HUDEP-2 (cell line): ENCODE measurements around the gene CHGA.

Source experiments
- DNase-seq, 76 experiments: peaks; one replicate each; lab custom pipeline; 2025; ENCODE audit not compliant: unreplicated experiment in 76 of 76; lab: John Stamatoyannopoulos, UW

CHGA gene

DNA sequence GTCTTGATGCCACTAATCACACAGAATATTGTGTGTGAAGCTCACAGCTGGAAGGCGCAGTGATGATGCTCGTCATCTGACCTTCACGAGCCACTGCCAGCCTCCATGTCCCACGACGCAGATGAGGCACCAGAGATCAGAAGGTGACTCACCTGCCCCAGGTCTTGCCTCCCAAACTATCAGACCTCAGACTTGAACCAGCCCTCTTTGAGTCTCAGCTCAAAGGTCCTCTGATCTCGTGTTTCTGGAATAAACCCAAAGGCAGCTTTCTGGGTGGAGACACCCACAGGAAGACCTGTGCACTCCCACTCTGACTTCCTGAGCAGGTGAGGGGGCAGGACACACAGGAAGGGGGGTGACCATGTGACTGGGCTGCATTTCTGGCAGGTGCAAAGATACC lies 19.6 kb upstream of the CHGA start:
- no peak for DNase-seq

DNA sequence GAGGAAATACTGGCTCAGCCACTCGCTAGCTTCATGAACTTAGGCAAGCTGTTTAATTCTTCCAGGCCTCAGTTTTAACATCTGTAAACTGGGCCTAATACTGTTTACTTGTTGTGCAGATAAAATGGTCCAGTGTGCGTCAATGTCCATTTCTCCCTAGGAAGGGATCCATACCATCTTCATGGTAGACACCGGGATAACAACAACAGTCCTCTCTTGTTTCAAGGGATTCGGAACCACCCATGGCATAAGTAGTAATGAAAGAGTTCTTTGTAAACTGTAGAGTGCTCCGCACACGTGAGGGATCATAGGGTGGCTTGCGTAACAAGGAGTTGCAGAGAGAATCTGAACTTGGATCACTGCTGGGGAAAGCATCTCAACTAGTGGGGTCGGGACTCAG lies 17.3 kb upstream of the CHGA start:
- DNase-seq = no peak

DNA sequence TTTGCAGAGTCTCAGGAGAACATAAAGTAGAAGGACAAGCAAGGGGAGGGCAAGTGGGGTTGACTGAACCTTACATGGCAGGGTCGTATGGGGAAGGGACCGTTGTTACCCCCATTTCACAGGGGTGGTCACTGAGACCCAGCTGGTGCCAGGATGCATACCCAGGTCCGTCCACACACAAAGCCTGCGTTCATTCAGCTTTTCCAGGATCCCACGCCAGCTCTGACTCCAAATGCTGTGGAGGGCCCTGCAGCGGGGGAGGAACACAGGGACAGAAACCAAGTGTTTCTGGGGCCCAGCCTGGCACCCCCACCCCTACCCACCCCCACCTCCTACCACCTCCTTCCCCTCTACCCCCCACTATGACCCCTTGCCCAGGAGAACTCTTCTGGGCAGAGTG lies 16.5 kb upstream of the CHGA start:
- no peak for DNase-seq

DNA sequence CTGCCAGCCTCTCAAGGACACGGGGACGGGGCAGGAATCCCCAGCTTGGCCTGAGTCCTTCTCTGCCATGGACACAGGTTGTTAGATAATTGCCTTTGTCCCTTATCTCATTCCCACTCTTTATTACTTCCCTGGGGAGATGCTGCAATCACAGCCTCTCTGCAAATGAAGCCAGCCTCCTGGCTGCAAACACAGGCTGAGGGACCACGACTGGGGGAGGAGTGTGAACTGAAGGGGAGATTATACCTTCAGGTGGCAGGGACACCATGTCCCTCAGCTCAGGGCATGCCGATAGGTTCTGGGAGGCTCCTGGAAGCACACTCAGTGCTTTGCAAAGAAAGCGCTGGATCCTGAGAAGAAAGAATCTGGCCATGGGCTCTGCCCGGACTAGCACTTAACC lies 16.1 kb upstream of the CHGA start:
- no peak for DNase-seq

DNA sequence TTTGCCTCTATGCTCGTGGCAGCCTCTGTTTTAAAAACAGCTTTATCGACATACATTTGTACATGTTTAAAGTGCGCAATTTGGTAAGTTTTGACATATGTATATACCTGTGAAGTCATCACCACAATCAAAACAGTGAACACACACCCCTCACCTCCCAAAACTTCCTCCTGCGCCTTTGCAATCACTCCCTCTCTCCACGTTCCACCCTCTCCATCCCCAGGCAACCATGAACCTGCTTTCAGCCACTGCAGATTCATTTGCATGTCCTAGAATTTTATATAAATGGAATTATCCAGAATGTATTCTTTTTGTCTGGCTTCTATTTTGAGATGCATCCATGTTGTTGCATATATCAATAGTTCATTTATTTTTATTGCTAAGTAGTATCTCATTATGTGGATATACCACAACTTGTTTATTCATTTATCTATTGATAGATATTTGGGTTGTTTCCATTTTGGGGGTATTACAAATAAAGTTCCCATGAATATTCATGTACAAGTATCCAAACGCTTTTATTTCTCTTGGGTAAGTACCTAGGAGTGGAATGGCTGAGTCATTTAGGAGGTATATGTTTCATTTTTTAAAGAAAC lies 15.5 kb upstream of the CHGA start:
- no peak for DNase-seq

DNA sequence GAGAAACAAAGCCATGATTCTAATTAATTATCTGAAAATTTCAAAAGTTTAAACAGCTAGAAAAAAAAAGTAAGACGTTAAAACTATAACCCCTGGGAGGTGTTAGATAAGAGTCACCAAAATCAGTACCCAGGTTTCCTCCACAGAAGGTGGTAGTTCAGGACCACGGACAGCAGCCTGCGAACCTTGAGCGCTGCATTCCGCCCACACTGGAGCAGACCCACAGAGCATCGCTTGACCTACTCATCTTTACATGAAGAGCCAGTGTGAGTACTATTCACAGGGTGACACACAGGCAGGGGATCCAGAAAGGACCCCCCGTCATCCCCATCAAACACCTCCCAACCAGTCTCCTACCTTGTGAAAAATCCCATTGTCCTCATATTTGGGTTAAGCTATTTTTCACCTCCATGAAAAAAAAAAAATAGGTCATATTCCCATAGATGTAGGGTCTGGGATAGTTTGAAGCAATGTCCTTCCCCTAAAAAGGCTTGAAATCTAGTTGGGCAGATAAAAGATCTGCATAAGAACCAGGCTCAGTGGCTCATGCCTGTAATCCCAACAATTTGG lies 8.8 kb upstream of the CHGA start:
- peak in 30 of 76 experiments; percentile 2 to 52 (median 12) for DNase-seq

DNA sequence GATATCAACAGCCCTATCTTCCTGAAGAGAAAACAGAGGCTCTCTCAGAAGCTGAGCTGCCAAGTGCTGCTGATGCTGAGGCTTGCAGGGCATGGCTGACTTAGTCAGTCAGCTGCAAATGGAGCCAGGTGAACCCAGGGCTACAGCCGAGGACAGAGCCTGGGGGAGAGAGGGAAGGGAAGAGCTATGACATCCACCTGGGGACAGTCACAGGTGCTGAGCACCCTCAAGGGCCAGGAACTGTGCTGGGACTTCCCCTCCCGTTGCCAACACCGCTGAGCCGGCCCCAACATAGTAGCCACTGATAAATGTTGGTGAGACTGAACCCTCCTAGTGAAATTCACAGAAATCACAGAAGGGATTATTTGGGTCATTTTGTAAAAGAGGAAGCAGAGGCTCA lies 6.7 kb upstream of the CHGA start:
- no peak for DNase-seq

DNA sequence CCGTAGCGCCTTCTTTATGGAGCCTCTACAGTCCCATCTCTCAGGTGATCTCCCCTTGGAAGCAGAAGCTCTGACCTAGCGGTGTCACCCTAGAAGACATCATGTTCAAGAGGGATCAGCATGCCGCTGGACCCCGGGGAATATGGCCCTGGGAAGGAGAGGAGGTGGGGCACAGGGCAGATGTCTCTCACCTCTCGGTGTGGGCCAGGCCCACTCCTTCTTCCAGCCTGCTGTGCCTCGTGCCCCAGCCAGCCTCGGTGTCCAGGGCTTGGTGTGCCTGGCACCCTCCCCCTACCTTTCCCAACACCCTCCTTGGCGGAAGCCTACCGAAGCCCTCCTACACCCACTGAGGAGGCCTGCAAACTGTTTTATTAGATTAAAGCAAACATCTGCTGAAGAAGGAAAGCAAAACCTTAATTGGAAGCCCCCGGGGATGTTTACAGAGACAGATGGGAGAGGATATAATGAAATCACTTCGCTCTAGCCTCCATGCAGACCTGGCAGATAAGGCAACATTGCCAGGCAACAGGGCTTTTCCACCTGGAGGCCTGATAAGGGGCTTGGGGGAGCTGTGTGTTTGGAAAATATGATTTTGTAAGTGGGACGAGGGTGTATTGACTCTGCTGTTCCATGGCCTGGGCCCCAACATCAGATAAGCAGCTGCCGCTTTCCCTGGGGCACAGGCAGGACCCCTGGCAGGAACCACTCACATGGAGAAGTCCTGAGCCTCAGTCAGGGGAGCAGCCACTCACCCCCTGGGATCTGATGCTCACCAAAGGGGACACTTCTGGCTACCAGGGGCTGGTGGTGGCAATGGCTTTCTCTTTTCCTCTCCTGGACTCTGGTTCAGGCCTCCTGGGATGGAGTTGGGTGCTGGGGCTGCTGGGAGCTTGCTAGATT lies 5.7 kb upstream of the CHGA start:
- no peak for DNase-seq

DNA sequence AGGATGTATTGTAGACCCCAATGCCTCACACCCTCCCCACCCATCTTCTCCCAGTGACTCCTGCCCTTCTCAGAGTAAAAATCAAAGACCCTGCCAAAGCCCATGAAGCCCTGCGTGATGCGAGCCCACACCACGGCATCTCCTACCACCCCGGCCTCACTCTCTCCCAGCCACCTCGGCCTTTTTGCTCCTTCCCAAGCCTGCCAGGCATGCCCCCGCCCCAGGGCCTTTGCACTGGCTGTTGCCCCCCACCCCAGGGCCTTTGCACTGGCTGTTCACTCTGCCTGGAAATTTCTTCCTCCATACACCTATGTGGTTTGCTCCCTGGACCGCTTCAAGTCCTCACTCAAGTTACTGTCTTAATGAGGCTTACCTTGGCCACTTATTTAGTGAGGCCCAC lies 5.0 kb upstream of the CHGA start:
- no peak for DNase-seq

DNA sequence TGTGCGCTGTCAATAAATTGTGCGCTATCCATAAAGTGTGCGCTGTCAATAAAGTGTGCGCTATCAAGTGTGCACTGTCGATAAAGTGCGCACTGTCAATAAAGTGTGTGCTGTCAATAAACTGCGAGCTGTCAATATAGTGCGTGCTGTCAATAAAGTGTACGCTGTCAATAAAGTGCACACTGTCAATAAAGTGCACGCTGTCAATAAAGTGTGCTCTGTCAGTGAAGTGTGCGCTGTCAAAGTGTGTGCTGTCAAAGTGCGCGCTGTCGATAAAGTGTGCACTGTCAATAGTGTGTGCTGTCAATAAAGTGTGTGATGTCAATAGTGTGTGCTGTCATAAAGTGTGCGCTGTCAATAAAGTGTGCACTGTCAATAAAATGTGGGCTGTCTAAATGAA lies 2.9 kb upstream of the CHGA start:
- DNase-seq = no peak

DNA sequence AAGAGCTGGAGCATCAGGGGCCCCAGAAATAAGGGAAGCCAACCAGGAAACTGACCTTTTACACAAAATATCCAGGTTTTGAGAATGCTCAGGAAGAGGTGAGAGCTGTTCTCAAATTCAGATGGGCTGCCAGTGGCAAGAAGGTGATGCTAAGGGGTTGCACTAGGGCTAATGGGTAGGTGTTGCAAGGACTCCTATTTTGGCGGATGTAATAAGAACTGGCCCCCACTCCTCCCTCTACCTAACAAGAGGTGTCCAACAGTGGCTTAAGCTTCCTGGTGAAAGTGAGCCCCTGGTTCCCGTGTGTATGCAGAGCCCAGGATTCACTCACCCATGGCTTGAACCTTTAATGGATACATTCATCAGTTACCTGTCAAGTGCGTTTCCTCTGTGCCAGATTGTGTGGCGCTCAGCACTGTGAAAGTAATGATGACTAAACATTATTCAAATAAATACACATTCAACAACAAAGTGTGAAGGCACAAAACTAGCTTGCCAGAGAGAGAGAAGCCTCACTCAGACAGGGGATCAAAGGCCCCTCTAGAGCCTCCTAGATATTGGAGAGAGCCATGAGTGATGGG lies 705 bp upstream of the CHGA start:
- DNase-seq = no peak

DNA sequence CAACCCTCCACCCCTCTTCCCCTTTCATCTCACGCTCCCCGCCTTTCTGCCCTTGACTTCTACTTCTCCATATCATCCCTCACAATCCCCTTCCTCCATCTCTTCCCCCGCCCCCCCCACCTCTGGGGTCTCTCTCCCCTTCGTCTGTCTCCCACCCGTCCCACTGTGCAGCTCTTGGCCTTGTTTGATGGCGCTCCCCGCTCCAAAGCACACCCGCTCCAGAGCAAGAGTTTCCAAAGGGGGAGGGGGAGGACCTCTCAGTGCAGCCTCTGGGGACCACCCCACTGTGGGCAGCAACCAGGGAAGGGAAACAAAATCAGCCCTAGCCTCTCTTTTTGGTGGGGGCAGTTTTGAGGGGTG lies 774 bp downstream of the CHGA start:
- no peak for DNase-seq

DNA sequence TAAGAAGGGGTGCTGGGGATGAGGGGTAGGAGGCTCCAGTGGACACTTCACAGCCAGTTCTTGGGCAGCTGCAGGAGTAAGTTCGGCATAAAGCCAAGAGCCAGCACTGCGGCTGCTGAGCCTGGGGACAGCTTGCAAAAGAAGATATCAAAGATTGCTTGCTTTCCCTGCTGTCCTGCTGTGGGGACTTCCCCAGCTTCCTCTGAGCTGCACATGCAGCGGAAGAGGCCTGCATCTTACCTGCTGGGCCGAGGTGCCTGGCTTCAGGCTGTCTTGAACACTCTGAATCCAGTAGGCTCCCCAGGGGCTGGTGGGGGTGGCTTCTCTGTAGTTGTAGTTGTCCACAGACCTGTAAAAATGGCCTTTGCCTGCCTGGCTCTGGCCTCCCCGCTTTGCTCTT lies 1.3 kb downstream of the CHGA start:
- no peak for DNase-seq

DNA sequence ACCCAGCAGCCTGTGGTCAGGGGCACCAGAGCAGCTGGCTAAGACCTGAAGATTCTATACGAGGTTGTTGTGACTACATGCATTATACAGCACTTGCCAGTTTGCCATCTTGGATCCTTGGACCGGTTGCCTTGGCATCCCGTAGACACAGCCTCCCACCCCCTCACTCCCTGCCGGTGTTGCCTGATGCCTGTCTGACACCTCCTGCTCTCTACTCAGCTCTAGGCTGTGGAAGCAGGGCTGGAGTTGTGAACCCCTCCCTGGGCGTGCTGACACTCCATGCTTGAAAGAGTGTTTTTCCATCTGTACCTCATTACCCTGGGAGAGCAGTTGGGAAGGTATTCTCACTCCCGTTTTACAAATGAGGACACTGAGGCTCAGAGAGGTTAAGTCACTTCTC lies 2.5 kb downstream of the CHGA start:
- DNase-seq = no peak

DNA sequence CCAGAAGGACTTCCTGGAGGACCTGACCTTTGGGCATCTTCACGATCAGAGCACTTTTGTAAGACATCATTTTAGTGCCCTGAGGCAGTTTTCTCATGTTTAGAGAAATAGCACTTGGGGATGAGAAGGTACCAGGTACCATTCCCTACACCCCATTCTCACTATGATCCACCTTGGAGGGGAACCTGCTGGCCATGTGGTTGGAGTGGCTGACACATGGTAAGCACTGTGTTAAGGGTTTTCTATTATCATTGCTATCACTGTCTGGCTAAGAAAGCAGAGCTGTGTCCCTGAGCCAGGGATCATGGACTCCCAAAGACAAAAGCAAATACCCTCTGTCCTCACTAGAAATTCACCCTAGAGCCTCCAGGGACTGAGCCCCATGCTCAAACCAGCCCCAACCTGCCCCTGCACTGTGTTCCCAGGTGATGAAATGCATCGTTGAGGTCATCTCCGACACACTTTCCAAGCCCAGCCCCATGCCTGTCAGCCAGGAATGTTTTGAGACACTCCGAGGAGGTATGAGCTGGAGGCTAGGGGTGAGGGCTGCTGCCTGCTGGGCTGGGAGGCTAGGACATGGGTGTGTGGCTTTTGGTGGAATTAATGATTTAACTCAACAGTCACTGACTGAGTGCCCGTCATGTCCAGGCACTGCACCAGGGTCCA lies 3.4 kb downstream of the CHGA start:
- DNase-seq = no peak

DNA sequence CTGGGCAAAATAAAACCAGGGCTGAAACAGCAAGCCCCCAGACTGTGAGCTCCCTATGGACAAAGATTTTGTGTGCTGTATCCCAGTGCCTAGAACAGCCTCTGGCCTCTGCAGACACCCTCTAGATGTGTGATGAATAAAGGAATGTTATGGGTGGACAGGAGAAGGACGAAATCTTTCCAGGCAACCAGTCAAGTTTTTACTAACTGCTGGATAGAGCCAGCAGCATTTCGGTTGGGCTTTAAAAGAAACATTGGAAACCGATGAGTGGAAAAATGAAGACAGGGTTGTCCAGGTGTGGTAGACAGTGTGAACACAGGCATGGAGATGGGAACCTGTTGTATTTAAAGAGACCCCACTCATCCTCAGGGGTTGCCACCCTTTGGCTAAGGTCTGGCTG lies 4.0 kb downstream of the CHGA start:
- no peak for DNase-seq

DNA sequence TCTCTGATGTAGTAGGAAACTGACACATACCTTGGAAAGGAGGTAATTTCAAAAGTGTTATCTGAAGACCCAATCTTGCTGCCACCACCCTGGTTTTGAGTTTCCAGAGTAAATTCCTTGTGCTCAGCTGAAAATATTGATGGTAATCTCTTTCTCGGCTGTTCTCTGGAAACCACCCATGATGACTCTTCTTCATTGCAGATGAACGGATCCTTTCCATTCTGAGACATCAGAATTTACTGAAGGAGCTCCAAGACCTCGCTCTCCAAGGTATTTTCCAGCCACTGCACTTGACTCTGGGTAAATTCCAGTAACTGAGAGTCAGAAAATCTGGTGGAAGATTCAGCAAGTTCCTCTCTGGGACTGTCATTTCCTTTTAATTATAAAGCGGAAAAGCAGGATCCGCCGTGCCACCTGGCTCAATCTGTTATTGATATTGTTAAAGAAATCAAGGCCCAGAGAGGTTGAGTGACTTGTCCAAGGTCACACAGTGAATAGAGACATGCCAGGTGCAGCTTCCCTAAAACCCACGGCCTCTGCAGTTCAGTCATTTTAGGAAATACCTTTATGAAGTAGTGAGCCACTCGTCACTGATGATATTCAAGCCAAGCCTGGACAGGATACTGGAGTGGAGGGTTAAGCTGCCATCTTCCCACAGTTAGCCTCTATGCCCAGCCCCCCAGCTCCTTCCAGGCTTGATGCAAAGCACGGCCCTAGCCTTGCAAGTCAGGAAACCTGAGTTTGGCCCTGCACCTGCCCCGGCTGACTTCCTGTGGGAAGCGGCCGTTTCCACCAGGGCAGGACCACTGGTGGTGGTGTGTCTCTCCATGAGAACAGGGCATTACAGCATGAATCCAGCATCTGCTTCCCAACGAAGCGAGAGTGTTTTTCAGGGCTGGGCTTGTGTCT lies 4.7 kb downstream of the CHGA start:
- DNase-seq = no peak

DNA sequence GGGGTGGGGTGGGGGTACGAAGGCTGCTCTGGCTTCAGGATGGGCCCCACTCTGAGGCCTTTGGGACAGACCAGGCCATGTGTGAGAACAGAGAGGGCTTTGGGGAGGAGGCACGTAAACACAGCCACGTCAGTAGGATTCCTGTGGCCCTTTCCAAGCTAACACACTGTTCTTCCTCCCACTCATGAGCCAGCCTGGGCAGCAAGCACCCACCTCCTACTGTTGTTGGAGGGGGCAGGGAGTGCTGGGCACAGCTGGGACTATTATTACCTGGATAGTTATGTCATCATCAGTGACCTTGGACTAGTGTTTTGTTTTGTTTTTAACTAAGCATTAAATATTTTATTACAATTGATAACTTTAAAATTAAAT lies 5.3 kb downstream of the CHGA start:
- no peak for DNase-seq

DNA sequence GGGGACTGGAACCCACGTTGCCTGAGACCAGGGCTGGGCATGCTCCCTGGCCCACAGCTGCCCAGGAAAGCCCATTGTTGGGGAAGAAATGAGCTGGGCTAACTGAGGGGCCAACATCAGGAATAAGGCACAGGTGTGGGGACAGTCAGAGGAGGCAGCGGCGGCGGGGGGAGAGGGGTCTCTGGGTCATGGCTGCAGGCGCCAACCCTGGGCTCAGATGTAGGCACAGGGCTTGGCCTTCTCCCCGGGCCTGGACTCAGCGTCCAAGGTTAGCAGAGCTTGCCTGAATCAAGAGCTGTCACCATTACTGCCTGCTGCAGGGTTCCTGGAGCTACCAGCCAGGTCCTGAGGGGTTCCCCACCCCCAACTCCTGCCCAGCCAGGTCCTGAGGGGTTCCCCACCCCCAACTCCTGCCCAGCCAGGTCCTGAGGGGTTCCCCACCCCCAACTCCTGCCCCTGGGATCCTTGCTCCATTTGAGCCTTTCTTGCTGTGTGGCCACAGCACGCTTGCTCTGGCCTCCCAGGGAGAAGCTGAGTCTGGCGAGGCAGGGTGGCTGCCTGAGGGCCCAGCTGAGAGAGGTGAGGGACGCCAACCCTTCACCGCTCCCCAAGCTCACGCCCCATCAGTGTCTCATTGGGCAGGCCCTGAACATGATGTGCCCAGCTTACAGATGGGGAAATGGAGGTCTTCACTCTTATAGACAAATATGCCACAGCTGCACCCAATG lies 6.2 kb downstream of the CHGA start:
- no peak for DNase-seq
